HS-5 (cell line): ENCODE results near the gene USP6.
"Not testable (repeated sequence)": the region's sequence is repeated elsewhere in the genome, so short reads cannot be mapped to it uniquely, and the experiment has no call there.

Experiments
- DNase-seq: peaks from one replicate; pipeline ENCODE4 v3.0.0-alpha.2; 2012; ENCODE audit warnings: low read depth

The USP6 gene

DNA sequence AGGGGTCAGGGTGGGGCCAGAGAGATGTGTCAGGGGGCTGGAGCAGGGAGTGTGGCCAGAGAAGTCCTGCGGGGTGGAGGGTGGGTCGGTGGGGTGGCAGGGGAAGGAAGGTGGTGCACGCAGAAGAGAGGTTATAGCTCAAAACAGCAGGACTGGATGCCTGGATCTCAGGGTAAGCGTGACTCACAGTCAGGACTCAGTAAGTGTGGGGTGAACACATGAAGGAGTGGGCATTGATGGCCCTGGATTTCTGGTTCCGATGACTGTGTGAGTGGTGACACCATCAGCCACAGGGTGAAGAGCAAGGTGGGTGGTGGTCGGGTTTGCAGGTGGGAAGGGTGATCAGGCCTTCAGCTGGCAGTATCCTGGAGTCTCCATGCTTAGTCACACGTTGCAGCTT lies 6.2 kb downstream of the USP6 start:
- not testable (repeated sequence) for DNase-seq

GRCh38 chr17:5122586-5123342 lies 6.9 kb downstream of the USP6 start:
- no peak for DNase-seq

- DNase-seq: no peak
Observed at GRCh38 chr17:5123343-5124124, 7.7 kb downstream of the USP6 start.

- not testable (repeated sequence) for DNase-seq
Observed at GRCh38 chr17:5124125-5124760, 8.4 kb downstream of the USP6 start.

GRCh38 chr17:5124896-5125295 lies 9.1 kb downstream of the USP6 start:
- not testable (repeated sequence) for DNase-seq

GRCh38 chr17:5126719-5127488 lies 11.1 kb downstream of the USP6 start:
- no peak for DNase-seq

GRCh38 chr17:5127910-5128309 lies 12.1 kb downstream of the USP6 start:
- no peak for DNase-seq

- DNase-seq: not testable (repeated sequence)
Observed at GRCh38 chr17:5128387-5128786, 12.6 kb downstream of the USP6 start.

DNA sequence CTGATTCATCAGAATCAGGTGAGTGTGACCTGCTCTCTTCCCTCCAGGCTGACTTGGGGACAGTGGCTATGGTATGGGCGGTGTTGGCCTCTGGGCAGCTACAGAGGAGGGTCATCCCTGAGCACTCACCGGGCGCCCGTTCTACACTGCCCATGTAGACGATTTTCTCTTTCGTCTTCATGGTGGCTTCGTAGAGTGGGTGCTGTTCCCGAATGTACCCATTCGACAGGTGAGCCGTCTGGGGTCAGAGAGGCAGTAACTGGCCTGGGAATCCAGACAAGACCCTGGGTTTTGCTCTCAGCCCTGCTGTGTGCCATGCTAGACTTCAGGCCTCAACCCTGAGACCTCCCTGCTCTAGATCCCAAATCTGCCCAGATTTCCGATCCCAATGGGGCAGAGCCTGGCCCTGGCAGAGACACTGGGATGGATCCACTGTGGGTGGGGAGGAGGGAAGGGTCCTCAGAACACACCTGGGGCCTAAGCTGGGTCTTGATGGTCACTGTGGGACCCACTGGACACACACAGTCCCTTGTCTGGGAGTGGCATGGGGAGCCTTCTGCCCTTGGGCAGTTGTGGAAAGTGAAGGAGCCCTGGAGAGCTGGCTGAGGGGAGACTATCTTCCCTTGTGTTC lies 13.2 kb downstream of the USP6 start:
- no peak for DNase-seq

DNA sequence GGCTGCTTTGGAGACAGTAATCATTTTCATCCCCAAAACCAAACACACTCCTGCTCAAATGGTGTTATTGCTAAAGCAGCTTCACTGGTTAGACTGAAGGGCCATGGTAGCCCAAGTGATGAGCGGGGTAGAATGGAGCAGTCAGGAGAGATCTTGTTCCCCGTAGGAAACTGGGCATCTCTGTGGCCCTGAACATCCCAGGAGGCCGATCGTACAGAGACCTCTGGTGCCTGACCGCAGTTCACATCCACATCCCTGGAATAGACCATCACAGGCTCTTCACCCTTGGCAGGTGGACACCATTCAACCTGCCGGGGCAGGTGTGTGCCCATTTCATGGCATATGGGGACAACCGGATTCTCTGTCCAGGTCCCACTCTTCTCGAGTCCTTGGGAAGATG lies 13.9 kb downstream of the USP6 start:
- DNase-seq: not testable (repeated sequence)

DNA sequence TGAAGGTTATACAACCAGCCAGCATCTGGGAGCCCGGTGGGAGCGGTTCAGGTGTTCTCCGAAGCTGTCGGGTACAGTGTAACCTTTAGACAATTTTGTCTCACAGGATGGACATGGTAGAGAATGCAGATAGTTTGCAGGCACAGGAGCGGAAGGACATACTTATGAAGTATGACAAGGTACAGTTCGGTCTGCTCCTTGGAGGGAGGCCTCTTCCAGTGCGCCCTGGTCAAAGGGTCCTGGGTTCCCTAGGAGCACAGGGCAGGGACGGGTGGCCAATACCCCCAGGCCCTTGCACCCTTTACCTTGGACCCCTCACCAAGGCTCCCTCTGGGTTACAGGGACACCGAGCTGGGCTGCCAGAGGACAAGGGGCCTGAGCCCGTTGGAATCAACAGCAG lies 14.4 kb downstream of the USP6 start:
- not testable (repeated sequence) for DNase-seq

DNA sequence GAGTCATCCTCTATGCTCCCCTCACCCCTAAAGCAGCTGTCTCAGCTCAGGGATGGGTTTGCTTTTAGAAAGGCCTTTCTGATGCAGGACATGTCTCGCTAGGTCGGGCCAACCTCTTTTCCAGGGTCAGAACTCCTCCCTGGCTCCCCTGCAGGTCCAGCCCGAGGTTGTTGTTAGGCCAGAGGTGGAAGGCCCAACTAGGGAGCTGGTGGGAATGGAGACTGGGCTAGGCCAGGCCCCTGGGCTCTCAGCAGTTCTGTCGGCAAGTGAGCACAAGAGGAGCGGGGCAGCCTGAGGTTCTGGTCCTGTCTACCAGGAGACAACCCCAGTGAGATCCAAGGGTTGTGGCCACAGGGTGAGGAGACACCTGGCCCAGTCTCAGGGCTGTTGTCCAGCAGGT lies 14.9 kb downstream of the USP6 start:
- not testable (repeated sequence) for DNase-seq

GRCh38 chr17:5131146-5131715 lies 15.4 kb downstream of the USP6 start:
- DNase-seq: no peak

DNA sequence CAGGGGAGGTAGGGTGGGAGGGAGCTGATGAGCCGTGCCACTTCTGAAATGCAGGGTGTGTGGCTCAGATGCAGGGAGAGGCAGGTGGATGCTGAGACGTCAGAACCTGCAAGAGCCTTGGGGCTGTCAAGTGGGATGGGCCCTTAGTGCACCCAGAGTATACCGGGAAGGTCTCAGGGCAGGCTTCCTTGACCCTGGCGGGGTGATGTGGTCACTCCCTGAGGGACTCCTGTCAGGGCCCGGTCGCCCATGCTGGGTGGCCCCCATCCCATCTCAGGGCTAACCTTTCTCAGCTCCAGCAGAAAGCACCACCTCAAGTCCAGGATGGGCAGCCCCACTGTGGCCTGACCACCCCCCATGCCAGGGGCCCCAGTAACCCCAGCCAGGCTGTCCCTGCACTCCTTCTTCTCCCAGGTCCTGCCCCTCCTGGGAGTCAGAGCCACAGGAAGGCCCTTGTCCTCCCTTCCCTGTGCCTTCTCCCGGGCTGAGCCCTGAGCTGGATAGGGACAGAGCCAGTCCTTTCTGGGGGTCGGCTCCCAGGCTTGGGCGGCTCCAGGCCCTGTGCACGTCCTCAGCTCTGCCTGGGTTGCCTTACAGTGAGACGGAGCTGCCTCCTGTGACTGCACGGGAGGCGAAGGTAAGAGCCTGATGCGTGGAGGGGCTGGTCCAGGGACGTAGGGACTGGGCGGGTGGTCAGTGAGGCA lies 16.1 kb downstream of the USP6 start:
- DNase-seq: not testable (repeated sequence)

GRCh38 chr17:5132503-5133225 lies 16.8 kb downstream of the USP6 start:
- not testable (repeated sequence) for DNase-seq

GRCh38 chr17:5133311-5133710 lies 17.5 kb downstream of the USP6 start:
- DNase-seq: no peak

GRCh38 chr17:5133961-5134360 lies 18.1 kb downstream of the USP6 start:
- DNase-seq: not testable (repeated sequence)

DNA sequence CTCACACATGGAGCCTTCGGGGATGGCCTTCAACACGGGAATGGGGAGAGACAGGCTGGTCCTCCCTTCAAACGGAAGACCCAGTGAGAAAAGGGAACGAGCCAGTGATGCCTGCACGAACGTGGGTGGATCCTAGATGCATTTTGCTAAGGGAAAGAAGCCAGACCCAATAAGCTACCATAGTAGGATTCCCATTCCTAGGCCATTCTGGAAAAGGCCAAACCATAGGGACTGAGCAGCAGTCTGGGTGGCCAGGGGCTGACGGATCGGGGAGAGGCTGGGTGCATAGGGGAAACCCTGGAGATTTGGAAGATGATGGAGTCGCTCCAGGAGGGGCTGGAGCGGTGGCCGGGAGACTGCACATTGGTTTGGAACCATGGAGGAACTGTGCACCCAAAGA lies 18.7 kb downstream of the USP6 start:
- DNase-seq: not testable (repeated sequence)

- DNase-seq: not testable (repeated sequence)
Observed at GRCh38 chr17:5135131-5135712, 19.4 kb downstream of the USP6 start.
